A204.1 (cell line): ENCODE measurements around the gene CEP120.
A peak's percentile ranks its signal among the peaks of the same experiment; 100 is the strongest.
"Not testable (repeated sequence)": the region's sequence is repeated elsewhere in the genome, so short reads cannot be mapped to it uniquely, and the experiment has no call there.

Source experiments
- FAIRE-seq: peaks from 2 replicates; lab custom pipeline; 2012; peaks lifted over from hg19 to GRCh38; lab: Jason Lieb, UNC

CEP120 gene

GRCh38 chr5:123387313-123387712 lies 35.9 kb downstream of the CEP120 start:
- FAIRE-seq = no peak

DNA sequence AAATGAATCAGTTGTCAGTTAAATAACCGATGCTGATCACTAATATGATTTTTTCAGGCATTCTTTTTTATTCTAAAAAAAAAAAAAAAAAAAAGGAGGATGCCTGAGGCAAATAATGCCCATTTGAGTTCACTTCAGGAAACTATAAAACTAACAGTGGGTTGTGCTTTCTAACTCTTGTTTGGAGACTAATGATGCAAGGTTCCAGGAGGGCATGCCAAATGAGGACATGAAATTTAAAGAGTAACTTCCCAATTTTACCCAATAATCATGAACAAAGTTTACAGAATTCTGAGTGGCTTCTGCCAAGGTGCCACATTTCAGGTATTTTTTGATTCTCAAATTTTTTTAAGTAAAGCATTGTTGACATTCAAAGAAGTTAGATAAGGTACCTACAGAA lies 41.0 kb downstream of the CEP120 start:
- FAIRE-seq = no peak

GRCh38 chr5:123371575-123372179 lies 51.5 kb downstream of the CEP120 start:
- FAIRE-seq = no peak

- no peak for FAIRE-seq
These were observed 53.7 kb downstream of the CEP120 start for GRCh38 chr5:123369371-123369968.

DNA sequence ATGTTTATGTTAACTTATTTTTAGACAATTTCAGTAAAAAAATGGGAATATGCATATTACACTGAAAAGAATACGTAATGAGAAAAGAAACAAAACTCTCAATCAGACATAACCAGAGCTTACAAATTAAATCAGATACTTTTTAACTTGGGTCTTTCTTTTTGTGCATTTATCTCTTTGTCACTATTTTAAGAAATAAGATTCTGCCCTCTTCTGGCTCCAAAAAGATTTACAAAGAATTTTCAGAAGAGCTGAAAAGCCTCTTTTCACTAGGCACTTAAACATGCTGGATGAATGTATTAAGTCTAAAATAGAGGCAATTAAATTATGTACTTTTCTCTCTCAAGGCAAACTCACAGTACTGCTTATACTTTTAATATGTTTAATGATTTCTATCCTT lies 55.5 kb downstream of the CEP120 start:
- peak; percentile 95 for FAIRE-seq

GRCh38 chr5:123365156-123365555 lies 58.0 kb downstream of the CEP120 start:
- FAIRE-seq = no peak

DNA sequence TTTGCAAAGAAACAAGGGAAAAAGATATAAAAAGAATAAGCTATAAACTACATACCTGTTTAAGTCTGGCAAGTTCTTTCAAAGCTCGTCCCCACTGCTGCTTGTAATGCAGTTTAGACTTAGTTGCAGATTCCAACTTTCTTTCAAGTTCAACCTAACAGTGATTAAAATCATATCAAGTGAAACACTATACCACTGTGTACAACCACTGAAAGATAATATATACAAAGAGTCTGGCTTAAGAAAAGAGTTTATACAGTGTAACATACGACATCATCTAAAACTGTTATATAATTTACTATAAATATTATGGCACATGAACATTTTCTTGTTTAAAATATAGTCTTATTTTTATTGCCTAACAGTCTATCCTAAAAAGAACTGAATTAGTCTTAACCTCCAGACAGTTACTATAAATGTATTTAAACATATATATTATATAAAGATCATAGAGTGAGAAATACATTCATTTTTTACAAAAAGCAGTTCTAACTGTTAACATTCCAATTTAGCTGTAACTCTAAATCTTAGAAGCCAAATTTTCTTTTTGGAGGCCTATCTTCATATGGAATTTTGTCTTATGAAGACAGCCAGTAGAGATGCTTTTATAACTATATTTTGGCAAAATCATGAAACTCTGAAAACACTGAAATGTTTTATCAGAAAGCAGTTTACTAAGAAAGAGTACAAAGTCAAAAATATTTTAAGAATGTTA lies 58.6 kb downstream of the CEP120 start:
- FAIRE-seq = peak; percentile 64

GRCh38 chr5:123360910-123361309 lies 62.3 kb downstream of the CEP120 start:
- FAIRE-seq = no peak

- no peak for FAIRE-seq
These were observed 63.0 kb downstream of the CEP120 start for GRCh38 chr5:123360201-123360571.

DNA sequence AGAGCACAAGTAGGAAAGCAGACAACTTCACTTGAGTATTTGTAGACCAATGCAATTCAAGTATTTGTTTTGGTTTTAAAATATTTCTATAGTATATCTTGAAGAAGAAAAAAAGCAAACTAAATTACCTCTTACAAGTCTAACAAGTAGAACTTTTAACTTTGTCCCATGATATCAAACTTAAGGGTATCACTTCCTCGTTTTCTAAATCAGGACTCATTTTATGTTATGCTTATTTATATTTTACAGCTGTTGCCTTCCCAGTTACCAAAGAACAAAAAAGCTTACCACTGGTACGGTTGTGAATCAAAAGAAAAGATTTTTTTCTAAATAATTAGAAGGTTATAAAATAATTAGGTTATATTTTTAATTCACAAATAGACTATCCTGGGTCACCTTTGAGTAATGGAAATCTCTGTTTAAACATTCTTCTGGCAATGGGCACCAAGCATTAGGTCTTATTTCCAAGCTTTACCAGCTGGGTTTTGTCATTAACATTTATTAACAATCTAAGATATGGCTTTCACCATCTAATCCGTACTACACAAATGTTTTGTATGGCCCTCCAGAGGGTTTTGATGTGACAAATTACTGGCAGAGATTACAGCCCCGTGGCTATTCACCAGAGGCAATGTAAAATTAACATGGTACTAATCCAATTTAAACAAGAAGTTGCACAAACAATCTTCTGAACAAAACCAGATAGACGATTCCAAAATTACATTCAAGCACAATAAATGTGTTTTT lies 63.6 kb downstream of the CEP120 start:
- no peak for FAIRE-seq

GRCh38 chr5:123358751-123359150 lies 64.5 kb downstream of the CEP120 start:
- no peak for FAIRE-seq

- FAIRE-seq = no peak
These were observed 64.9 kb downstream of the CEP120 start for GRCh38 chr5:123358304-123358703.

- no peak for FAIRE-seq
These were observed 71.4 kb downstream of the CEP120 start for GRCh38 chr5:123351820-123352219.

DNA sequence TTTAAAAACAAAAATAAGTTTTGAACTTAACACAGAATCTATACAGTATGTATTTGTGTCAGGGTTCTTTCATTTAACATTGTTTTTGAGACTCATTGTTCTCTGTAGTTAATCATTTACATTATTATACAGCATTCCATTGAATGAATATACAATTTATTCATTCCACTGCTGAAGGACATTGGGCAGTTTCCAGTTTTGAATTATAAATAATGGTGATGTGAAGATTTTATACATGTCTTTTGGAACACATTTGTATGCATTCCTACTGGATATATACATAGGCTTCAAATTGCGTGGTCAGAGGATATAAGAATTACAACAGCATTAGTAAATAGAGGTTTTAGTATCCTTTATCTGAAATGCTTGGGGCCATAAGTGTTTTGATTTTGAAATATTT lies 72.0 kb downstream of the CEP120 start:
- FAIRE-seq = no peak

DNA sequence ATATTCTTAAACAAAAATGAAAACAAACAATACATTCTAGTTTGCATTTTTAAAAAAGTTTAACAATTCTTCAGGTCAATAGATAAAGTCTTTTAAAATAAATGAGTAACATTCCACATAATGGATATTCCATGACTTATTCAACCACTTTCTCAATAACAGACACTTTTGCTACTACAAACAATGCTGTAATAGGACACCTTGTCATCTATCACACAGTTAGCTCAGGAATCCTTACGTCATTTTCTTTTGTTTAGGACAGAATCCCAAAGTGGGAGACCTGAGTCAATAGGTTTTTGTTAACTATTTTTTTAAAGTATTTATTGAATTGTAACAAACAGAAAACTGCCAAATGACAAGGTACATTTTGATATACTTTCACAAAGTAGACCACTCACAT lies 72.5 kb downstream of the CEP120 start:
- no peak for FAIRE-seq

DNA sequence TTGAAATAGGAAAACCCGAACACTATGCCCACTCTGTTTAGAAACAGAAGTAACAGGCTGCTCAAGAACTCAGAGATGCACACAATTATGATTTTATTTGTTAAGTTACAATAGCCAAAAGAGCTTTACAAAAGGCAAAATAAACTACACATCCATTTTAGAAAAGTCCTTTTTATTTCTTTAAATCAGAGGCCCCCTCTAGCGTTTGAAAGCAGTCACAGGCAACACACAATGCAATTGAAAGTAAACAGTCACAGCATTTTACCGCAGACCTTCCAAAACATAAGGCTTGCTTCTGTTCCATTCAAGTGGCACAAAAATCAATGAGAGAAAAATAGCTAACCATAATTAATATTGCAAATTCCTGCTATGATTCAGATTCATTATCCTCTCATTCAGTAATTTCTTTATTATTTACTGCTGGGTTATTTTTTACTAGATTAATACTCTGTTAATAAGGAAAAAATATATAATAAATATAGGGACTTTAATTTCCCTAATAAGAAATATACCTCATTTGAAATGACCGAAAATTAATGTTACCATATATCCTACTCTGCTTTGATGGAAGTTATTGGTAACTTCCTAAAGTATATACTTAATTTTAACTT lies 78.3 kb downstream of the CEP120 start:
- FAIRE-seq = peak; percentile 94

- FAIRE-seq = no peak
These were observed 82.3 kb downstream of the CEP120 start for GRCh38 chr5:123340928-123341327.

DNA sequence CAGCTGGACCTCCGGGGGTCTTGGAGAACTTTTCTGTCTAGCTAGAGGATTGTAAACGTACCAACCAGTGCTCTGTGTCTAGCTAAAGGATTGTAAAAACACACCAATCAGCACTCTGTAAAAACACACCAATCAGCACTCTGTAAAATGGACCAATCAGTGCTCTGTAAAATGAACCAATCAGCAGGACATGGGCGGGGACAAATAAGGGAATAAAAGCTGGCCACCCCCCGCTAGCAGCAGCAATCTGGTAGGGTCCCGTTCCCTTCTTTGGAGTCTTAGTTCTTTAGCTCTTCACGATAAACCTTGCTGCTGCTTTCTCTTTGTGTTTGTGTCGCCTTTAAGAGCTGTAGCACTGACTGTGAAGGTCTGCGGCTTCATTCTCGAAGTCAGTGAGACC lies 114.8 kb downstream of the CEP120 start:
- FAIRE-seq = not testable (repeated sequence)

- no peak for FAIRE-seq
These were observed 117.5 kb downstream of the CEP120 start for GRCh38 chr5:123305751-123306150.

- no peak for FAIRE-seq
These were observed 118.4 kb downstream of the CEP120 start for GRCh38 chr5:123304777-123305316.

DNA sequence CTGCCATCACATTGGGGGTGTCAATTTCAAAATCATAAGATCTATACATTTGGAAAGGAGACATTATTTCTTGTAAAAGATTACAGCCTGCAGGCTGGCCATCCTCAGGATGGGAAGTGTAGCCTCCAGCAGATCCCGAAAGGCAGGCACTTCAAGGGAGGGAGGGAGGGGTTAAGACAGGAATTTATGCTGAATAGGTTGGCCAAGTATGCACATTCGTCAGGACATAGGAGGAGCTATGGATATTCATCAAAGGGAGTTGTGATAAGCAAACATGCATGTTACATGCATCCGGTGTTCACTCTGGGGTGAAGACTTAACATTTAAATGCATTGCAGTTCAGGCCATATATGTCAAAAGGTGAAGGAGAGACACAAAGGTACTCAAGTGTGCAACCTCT lies 119.4 kb downstream of the CEP120 start:
- no peak for FAIRE-seq

DNA sequence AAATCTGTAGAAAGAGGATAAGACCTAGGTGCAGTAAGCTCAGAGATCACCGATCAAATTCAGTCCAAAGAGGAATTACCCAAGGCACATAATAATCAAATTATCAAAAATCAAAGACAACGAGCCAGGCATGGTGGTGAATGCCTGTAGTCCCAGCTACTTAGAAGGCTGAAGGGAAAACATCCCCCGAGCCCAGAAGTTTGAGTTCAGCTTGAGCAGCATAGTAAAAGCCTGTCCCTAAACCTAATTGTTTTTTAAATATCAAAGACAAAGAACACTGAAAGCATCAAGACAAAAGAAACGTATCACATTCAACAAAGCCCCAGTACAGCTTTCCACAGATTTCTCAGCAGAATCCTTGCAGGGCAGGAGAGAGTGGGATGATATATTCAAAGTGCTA lies 122.9 kb downstream of the CEP120 start:
- FAIRE-seq = no peak
